MM.1S (cell line): Measurements from ENCODE around the gene POU4F3.

Experiments
- DNase-seq: peaks from one replicate; pipeline ENCODE4 v3.0.0-alpha.2; 2015
- H2AFZ ChIP-seq: fragments of 300-600 bp; sonication (generic); 2 replicates; pipeline ENCODE4 v1.6.0; 2016; ENCODE audit warnings: antibody characterized with exemption, low read length
- H3F3A ChIP-seq: fragments of 300-600 bp; sonication (generic); 2 replicates; pipeline ENCODE4 v1.6.1; 2016; ENCODE audit warnings: mild to moderate bottlenecking, antibody characterized with exemption, low read length, moderate library complexity, mixed read lengths; ENCODE audit not compliant: insufficient read depth
- H3K27ac ChIP-seq: fragments of 300-600 bp; sonication (generic); 2 replicates; pipeline ENCODE4 v1.5.1; 2016; ENCODE audit warnings: mild to moderate bottlenecking, low read length
- H3K27me3 ChIP-seq: fragments of 300-600 bp; sonication (generic); replicated peaks from 2 replicates; pipeline ENCODE4 v1.6.0; 2016; ENCODE audit warnings: low read length; ENCODE audit not compliant: insufficient read depth
- H3K36me3 ChIP-seq: fragments of 300-600 bp; sonication (generic); replicated peaks from 2 replicates; pipeline ENCODE4 v1.6.1; 2016; ENCODE audit warnings: mild to moderate bottlenecking, low read length, mixed read lengths; ENCODE audit not compliant: insufficient read depth
- H3K4me1 ChIP-seq: fragments of 300-600 bp; sonication (generic); 2 replicates; pipeline ENCODE4 v1.6.1; 2016; ENCODE audit warnings: low read length, mixed read lengths
- H3K4me2 ChIP-seq: fragments of 300-600 bp; sonication (generic); 2 replicates; pipeline ENCODE4 v1.6.0; 2016; ENCODE audit warnings: low read depth, low read length
- H3K4me3 ChIP-seq: fragments of 300-600 bp; sonication (generic); 2 replicates; pipeline ENCODE4 v1.5.1; 2016; ENCODE audit warnings: low read length, mixed read lengths
- H3K79me2 ChIP-seq: fragments of 300-600 bp; sonication (generic); 2 replicates; pipeline ENCODE4 v1.6.1; 2016; ENCODE audit warnings: mixed run types, low read length, mixed read lengths
- H3K9ac ChIP-seq: fragments of 300-600 bp; sonication (generic); 2 replicates; pipeline ENCODE4 v1.6.1; 2016; ENCODE audit warnings: low read length, mixed read lengths
- H3K9me2 ChIP-seq: fragments of 300-600 bp; sonication (generic); replicated peaks from 2 replicates; pipeline ENCODE4 v1.6.1; 2016; ENCODE audit warnings: mild to moderate bottlenecking, low read length, mixed read lengths; ENCODE audit not compliant: insufficient read depth
- H3K9me3 ChIP-seq: fragments of 300-600 bp; sonication (generic); replicated peaks from 2 replicates; pipeline ENCODE4 v1.6.1; 2016; ENCODE audit warnings: mild to moderate bottlenecking, low read length, mixed read lengths; ENCODE audit not compliant: insufficient read depth
- H4K20me1 ChIP-seq: fragments of 300-600 bp; sonication (generic); 2 replicates; pipeline ENCODE4 v1.6.1; 2016; ENCODE audit warnings: mild to moderate bottlenecking, low read length, moderate library complexity, mixed read lengths; ENCODE audit not compliant: insufficient read depth
- CTCF ChIP-seq: fragments of 300-600 bp; sonication (generic); IDR thresholded peaks from 2 replicates; pipeline ENCODE4 v1.5.1; 2016; ENCODE audit warnings: antibody characterized with exemption, low read length, mixed read lengths
- EZH2 ChIP-seq: fragments of 300-600 bp; sonication (generic); optimal IDR thresholded peaks from 2 replicates; pipeline ENCODE3; 2017; ENCODE audit warnings: low read depth, mild to moderate bottlenecking, antibody characterized with exemption, low read length, mixed read lengths
- EZH2phosphoT487 ChIP-seq: fragments of 300-600 bp; sonication (generic); IDR thresholded peaks from 2 replicates; pipeline ENCODE4 v1.6.1; 2018; ENCODE audit warnings: antibody characterized with exemption, low read length

Gene POU4F3

GRCh38 chr5:146338774-146339714 lies at the start of gene POU4F3:
TSS of gene POU4F3 (plus strand) at chr5:146338839. CDS start at chr5:146339113, 274 bp downstream.
- no peak within 1 kb of the TSS for H3K9ac ChIP-seq
- H3K4me3 ChIP-seq: no peak within 1 kb of the TSS
- no peak within 1 kb of the TSS for H3K4me2 ChIP-seq
- H3K79me2 ChIP-seq: no peaks in the 10 kb centered on the region
- no peaks in the 10 kb centered on the region for H3K36me3 ChIP-seq
- no peaks in the 10 kb centered on the region for H3F3A ChIP-seq
- H3K27ac ChIP-seq: no peak within 1 kb of the TSS
- H4K20me1 ChIP-seq: no peaks in the 10 kb centered on the region
- H3K4me1 ChIP-seq: no peaks in the 10 kb centered on the region
- no peaks in the 10 kb centered on the region for H3K9me3 ChIP-seq
- no peak for TF ChIP-seq CTCF
- no peak for TF ChIP-seq EZH2phosphoT487
- no peak for TF ChIP-seq EZH2
- no peak within 1 kb of the TSS for H2AFZ ChIP-seq
- no peak for DNase-seq
- peaks cover 37% of the 10 kb centered on the region for H3K27me3 ChIP-seq
- H3K9me2 ChIP-seq: no peaks in the 10 kb centered on the region

GRCh38 chr5:146290318-146290717 lies 48.3 kb upstream of the POU4F3 start:
- no peak overlapping the region for H3K4me2 ChIP-seq
- no peak overlapping the region for H3K27ac ChIP-seq
- TF ChIP-seq CTCF (no peak), EZH2 (no peak), EZH2phosphoT487 (no peak)
- no peak overlapping the region for H3K9ac ChIP-seq
- H3K9me2 ChIP-seq: no peaks in the 10 kb centered on the region
- no peaks in the 10 kb centered on the region for H3K79me2 ChIP-seq
- no peaks in the 10 kb centered on the region for H4K20me1 ChIP-seq
- no peaks in the 10 kb centered on the region for H3K27me3 ChIP-seq
- no peak overlapping the region for H3K4me3 ChIP-seq
- H3K36me3 ChIP-seq: no peaks in the 10 kb centered on the region; the same call in none of the 2 replicates
- H3F3A ChIP-seq: peaks cover 5% of the 10 kb centered on the region; the same call in 1 of the 2 replicates
- DNase-seq: no peak
- H2AFZ ChIP-seq: no peak overlapping the region
- H3K9me3 ChIP-seq: no peaks in the 10 kb centered on the region
- 0 out of 2 replicates have a peak, but pooled peaks cover 8% of the 10 kb centered on the region for H3K4me1 ChIP-seq

- peak; percentile 70 for DNase-seq
These were observed 47.1 kb upstream of the POU4F3 start for GRCh38 chr5:146291421-146292074.

More at GRCh38 chr5:146291421-146292074, 47.1 kb upstream of the POU4F3 start:
- H3K79me2 ChIP-seq: no peaks in the 10 kb centered on the region
- H4K20me1 ChIP-seq: no peaks in the 10 kb centered on the region
- no peaks in the 10 kb centered on the region; the same call in none of the 2 replicates for H3K36me3 ChIP-seq
- H3K27ac ChIP-seq: no peak overlapping the region
- H2AFZ ChIP-seq: no peak overlapping the region
- H3K9ac ChIP-seq: no peak overlapping the region
- no peaks in the 10 kb centered on the region for H3K9me2 ChIP-seq
- H3K27me3 ChIP-seq: no peaks in the 10 kb centered on the region
- no peak for TF ChIP-seq EZH2phosphoT487
- TF ChIP-seq EZH2: no peak
- peak; percentile 58 for TF ChIP-seq CTCF
- no peaks in the 10 kb centered on the region for H3K9me3 ChIP-seq
- H3K4me2 ChIP-seq: no peak overlapping the region
- no peak overlapping the region for H3K4me3 ChIP-seq
- H3F3A ChIP-seq: peaks cover 5% of the 10 kb centered on the region; the same call in 1 of the 2 replicates
- 0 out of 2 replicates have a peak, but pooled peaks cover 8% of the 10 kb centered on the region for H3K4me1 ChIP-seq
